ENCODE results near the gene AQP9.

AQP9 gene

GRCh38 chr15:58159827-58160386 is 21.7 kb downstream of the AQP9 start:
- DNase-seq (ENCODE audit: low spot score) = no peak
- Histone ChIP-seq H3K4me2 (ENCODE audit: insufficient read depth, low read length, poor library complexity, severe bottlenecking) (no peak overlapping the region), H4K8ac (ENCODE audit: low read depth, low read length) (no peak overlapping the region), H3K14ac (ENCODE audit: low read length) (no peak overlapping the region), H3K23ac (ENCODE audit: low read depth, low read length, poor library complexity) (no peak overlapping the region), H2BK15ac (ENCODE audit: low read length) (no peak overlapping the region), H3K4me3 (ENCODE audit: low read length in 2 of 2) (no peak overlapping the region), H2AK5ac (ENCODE audit: low read depth, low read length) (no peak overlapping the region), H3K4me1 (ENCODE audit: control insufficient read depth in 2 of 2, insufficient read depth in 1 of 2, low read depth in 1 of 2, low read length in 2 of 2) (no peaks in the 10 kb centered on the region), H3K27me3 (ENCODE audit: control insufficient read depth in 3 of 3, insufficient read depth in 3 of 3, low read depth in 1 of 3, low read length in 3 of 3) (peaks cover 0 to 39% (median 0%) of the 10 kb centered on the region in 3 experiments), H2BK120ac (ENCODE audit: low read depth, low read length) (no peak overlapping the region), H3K4ac (ENCODE audit: low read length) (no peak overlapping the region), H2BK12ac (ENCODE audit: low read length) (no peak overlapping the region), H3K79me1 (ENCODE audit: low read depth, low read length) (no peaks in the 10 kb centered on the region), H3K9ac (ENCODE audit: low read depth, low read length, poor library complexity) (no peak overlapping the region), H3K18ac (ENCODE audit: low read length) (no peak overlapping the region), H3K9me3 (replicated peaks in 1 of 2; ENCODE audit: control insufficient read depth in 2 of 2, insufficient read depth in 1 of 2, low read depth in 1 of 2, low read length in 2 of 2) (no peaks in the 10 kb centered on the region), H3K27ac (replicated peaks; ENCODE audit: low read length) (no peak overlapping the region), H2BK5ac (ENCODE audit: low read length) (no peak overlapping the region), H4K91ac (ENCODE audit: low read depth, low read length, poor library complexity) (no peak overlapping the region), H3K36me3 (replicated peaks in 1 of 2; ENCODE audit: control insufficient read depth in 2 of 2, insufficient read depth in 2 of 2, low read length in 2 of 2) (no peaks in the 10 kb centered on the region), H2AFZ (ENCODE audit: low read length) (no peak overlapping the region)
- WGBS, 2 donors (ENCODE audit: extremely low coverage in 2 of 2, insufficient read length in 2 of 2, insufficient replicate concordance in 1 of 2) = no CpG with 5 or more reads among the region's 6 CpGs

GRCh38 chr15:58161436-58161930 is 23.3 kb downstream of the AQP9 start:
- no CpG with 5 or more reads among the region's 1 CpG for WGBS, 2 donors (ENCODE audit: extremely low coverage in 2 of 2, insufficient read length in 2 of 2, insufficient replicate concordance in 1 of 2)

GRCh38 chr15:58163985-58164384 is 25.8 kb downstream of the AQP9 start:
- H2AFZ ChIP-seq (ENCODE audit: low read length) = no peak overlapping the region

More at GRCh38 chr15:58161436-58161930, 23.3 kb downstream of the AQP9 start:
- Histone ChIP-seq H4K91ac (ENCODE audit: low read depth, low read length, poor library complexity) (no peak overlapping the region), H3K23ac (ENCODE audit: low read depth, low read length, poor library complexity) (no peak overlapping the region), H3K4me1 (ENCODE audit: control insufficient read depth in 2 of 2, insufficient read depth in 1 of 2, low read depth in 1 of 2, low read length in 2 of 2) (no peaks in the 10 kb centered on the region), H2BK120ac (ENCODE audit: low read depth, low read length) (no peak overlapping the region), H2BK12ac (ENCODE audit: low read length) (no peak overlapping the region), H2AK5ac (ENCODE audit: low read depth, low read length) (no peak overlapping the region), H2BK5ac (ENCODE audit: low read length) (no peak overlapping the region), H3K9me3 (replicated peaks in 1 of 2; ENCODE audit: control insufficient read depth in 2 of 2, insufficient read depth in 1 of 2, low read depth in 1 of 2, low read length in 2 of 2) (no peaks in the 10 kb centered on the region), H4K8ac (ENCODE audit: low read depth, low read length) (no peak overlapping the region), H3K9ac (ENCODE audit: low read depth, low read length, poor library complexity) (no peak overlapping the region), H3K14ac (ENCODE audit: low read length) (no peak overlapping the region), H3K4ac (ENCODE audit: low read length) (no peak overlapping the region), H2BK15ac (ENCODE audit: low read length) (no peak overlapping the region), H3K4me3 (ENCODE audit: low read length in 2 of 2) (no peak overlapping the region), H3K27me3 (ENCODE audit: control insufficient read depth in 3 of 3, insufficient read depth in 3 of 3, low read depth in 1 of 3, low read length in 3 of 3) (peaks cover 0 to 37% (median 0%) of the 10 kb centered on the region in 3 experiments), H3K27ac (replicated peaks; ENCODE audit: low read length) (no peak overlapping the region), H3K79me1 (ENCODE audit: low read depth, low read length) (no peaks in the 10 kb centered on the region), H3K36me3 (replicated peaks in 1 of 2; ENCODE audit: control insufficient read depth in 2 of 2, insufficient read depth in 2 of 2, low read length in 2 of 2) (no peaks in the 10 kb centered on the region), H2AFZ (ENCODE audit: low read length) (no peak overlapping the region), H3K4me2 (ENCODE audit: insufficient read depth, low read length, poor library complexity, severe bottlenecking) (no peak overlapping the region), H3K18ac (ENCODE audit: low read length) (no peak overlapping the region)
- DNase-seq (ENCODE audit: low spot score) = no peak

GRCh38 chr15:58164926-58165325 is 26.7 kb downstream of the AQP9 start:
- H3K14ac ChIP-seq (ENCODE audit: low read length) = no peak overlapping the region
- no peaks in the 10 kb centered on the region for H3K79me1 ChIP-seq (ENCODE audit: low read depth, low read length)
- no peak overlapping the region for H3K4ac ChIP-seq (ENCODE audit: low read length)
- no peak overlapping the region for H3K4me2 ChIP-seq (ENCODE audit: insufficient read depth, low read length, poor library complexity, severe bottlenecking)
- peaks cover 0 to 7% (median 0%) of the 10 kb centered on the region in 3 experiments for H3K27me3 ChIP-seq (ENCODE audit: control insufficient read depth in 3 of 3, insufficient read depth in 3 of 3, low read depth in 1 of 3, low read length in 3 of 3)
- no peak overlapping the region for H3K27ac ChIP-seq (replicated peaks; ENCODE audit: low read length)
- H3K36me3 ChIP-seq (replicated peaks in 1 of 2; ENCODE audit: control insufficient read depth in 2 of 2, insufficient read depth in 2 of 2, low read length in 2 of 2) = no peaks in the 10 kb centered on the region
- no peak overlapping the region for H4K91ac ChIP-seq (ENCODE audit: low read depth, low read length, poor library complexity)
- no peak overlapping the region for H3K4me3 ChIP-seq (ENCODE audit: low read length in 2 of 2)
- no peak overlapping the region for H3K9ac ChIP-seq (ENCODE audit: low read depth, low read length, poor library complexity)
- no CpG with 5 or more reads among the region's 1 CpG for WGBS, 2 donors (ENCODE audit: extremely low coverage in 2 of 2, insufficient read length in 2 of 2, insufficient replicate concordance in 1 of 2)
- H3K9me3 ChIP-seq (replicated peaks in 1 of 2; ENCODE audit: control insufficient read depth in 2 of 2, insufficient read depth in 1 of 2, low read depth in 1 of 2, low read length in 2 of 2) = no peaks in the 10 kb centered on the region
- H2AK5ac ChIP-seq (ENCODE audit: low read depth, low read length) = no peak overlapping the region
- DNase-seq (ENCODE audit: low spot score) = no peak
- H2BK5ac ChIP-seq (ENCODE audit: low read length) = no peak overlapping the region
- H2BK12ac ChIP-seq (ENCODE audit: low read length) = no peak overlapping the region
- no peak overlapping the region for H2AFZ ChIP-seq (ENCODE audit: low read length)
- no peak overlapping the region for H3K18ac ChIP-seq (ENCODE audit: low read length)
- H2BK15ac ChIP-seq (ENCODE audit: low read length) = no peak overlapping the region
- H3K4me1 ChIP-seq (ENCODE audit: control insufficient read depth in 2 of 2, insufficient read depth in 1 of 2, low read depth in 1 of 2, low read length in 2 of 2) = no peaks in the 10 kb centered on the region
- no peak overlapping the region for H3K23ac ChIP-seq (ENCODE audit: low read depth, low read length, poor library complexity)
- H4K8ac ChIP-seq (ENCODE audit: low read depth, low read length) = no peak overlapping the region
- H2BK120ac ChIP-seq (ENCODE audit: low read depth, low read length) = no peak overlapping the region

More at GRCh38 chr15:58163985-58164384, 25.8 kb downstream of the AQP9 start:
- Histone ChIP-seq H4K91ac (ENCODE audit: low read depth, low read length, poor library complexity) (no peak overlapping the region), H3K36me3 (replicated peaks in 1 of 2; ENCODE audit: control insufficient read depth in 2 of 2, insufficient read depth in 2 of 2, low read length in 2 of 2) (no peaks in the 10 kb centered on the region), H2BK5ac (ENCODE audit: low read length) (no peak overlapping the region), H3K23ac (ENCODE audit: low read depth, low read length, poor library complexity) (no peak overlapping the region), H3K79me1 (ENCODE audit: low read depth, low read length) (no peaks in the 10 kb centered on the region), H2BK120ac (ENCODE audit: low read depth, low read length) (no peak overlapping the region), H3K9me3 (replicated peaks in 1 of 2; ENCODE audit: control insufficient read depth in 2 of 2, insufficient read depth in 1 of 2, low read depth in 1 of 2, low read length in 2 of 2) (no peaks in the 10 kb centered on the region), H3K27ac (replicated peaks; ENCODE audit: low read length) (no peak overlapping the region), H3K4ac (ENCODE audit: low read length) (no peak overlapping the region), H3K18ac (ENCODE audit: low read length) (no peak overlapping the region), H3K4me2 (ENCODE audit: insufficient read depth, low read length, poor library complexity, severe bottlenecking) (no peak overlapping the region), H4K8ac (ENCODE audit: low read depth, low read length) (no peak overlapping the region), H2AK5ac (ENCODE audit: low read depth, low read length) (no peak overlapping the region), H3K4me1 (ENCODE audit: control insufficient read depth in 2 of 2, insufficient read depth in 1 of 2, low read depth in 1 of 2, low read length in 2 of 2) (no peaks in the 10 kb centered on the region), H3K27me3 (ENCODE audit: control insufficient read depth in 3 of 3, insufficient read depth in 3 of 3, low read depth in 1 of 3, low read length in 3 of 3) (peaks cover 0 to 14% (median 0%) of the 10 kb centered on the region in 3 experiments), H3K14ac (ENCODE audit: low read length) (no peak overlapping the region), H3K9ac (ENCODE audit: low read depth, low read length, poor library complexity) (no peak overlapping the region), H2BK15ac (ENCODE audit: low read length) (no peak overlapping the region), H3K4me3 (ENCODE audit: low read length in 2 of 2) (no peak overlapping the region), H2BK12ac (ENCODE audit: low read length) (no peak overlapping the region)
- no peak for DNase-seq (ENCODE audit: low spot score)
- WGBS, 2 donors (ENCODE audit: extremely low coverage in 2 of 2, insufficient read length in 2 of 2, insufficient replicate concordance in 1 of 2) = no CpG with 5 or more reads among the region's 4 CpGs

Measured in neuronal stem cell (in vitro differentiated cells).